ENCODE results near the gene INHA. TPM values are rescaled to one million over a fixed set of nuclear protein-coding genes. Genes with fewer than 3 reads are reported as not detected.

The INHA gene, protein sequence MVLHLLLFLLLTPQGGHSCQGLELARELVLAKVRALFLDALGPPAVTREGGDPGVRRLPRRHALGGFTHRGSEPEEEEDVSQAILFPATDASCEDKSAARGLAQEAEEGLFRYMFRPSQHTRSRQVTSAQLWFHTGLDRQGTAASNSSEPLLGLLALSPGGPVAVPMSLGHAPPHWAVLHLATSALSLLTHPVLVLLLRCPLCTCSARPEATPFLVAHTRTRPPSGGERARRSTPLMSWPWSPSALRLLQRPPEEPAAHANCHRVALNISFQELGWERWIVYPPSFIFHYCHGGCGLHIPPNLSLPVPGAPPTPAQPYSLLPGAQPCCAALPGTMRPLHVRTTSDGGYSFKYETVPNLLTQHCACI
- total RNA-seq (2014; rRNA removed; shearing (Covaris generic)): 0.35 TPM in 1 of 2 replicates, not detected in the other

DNA sequence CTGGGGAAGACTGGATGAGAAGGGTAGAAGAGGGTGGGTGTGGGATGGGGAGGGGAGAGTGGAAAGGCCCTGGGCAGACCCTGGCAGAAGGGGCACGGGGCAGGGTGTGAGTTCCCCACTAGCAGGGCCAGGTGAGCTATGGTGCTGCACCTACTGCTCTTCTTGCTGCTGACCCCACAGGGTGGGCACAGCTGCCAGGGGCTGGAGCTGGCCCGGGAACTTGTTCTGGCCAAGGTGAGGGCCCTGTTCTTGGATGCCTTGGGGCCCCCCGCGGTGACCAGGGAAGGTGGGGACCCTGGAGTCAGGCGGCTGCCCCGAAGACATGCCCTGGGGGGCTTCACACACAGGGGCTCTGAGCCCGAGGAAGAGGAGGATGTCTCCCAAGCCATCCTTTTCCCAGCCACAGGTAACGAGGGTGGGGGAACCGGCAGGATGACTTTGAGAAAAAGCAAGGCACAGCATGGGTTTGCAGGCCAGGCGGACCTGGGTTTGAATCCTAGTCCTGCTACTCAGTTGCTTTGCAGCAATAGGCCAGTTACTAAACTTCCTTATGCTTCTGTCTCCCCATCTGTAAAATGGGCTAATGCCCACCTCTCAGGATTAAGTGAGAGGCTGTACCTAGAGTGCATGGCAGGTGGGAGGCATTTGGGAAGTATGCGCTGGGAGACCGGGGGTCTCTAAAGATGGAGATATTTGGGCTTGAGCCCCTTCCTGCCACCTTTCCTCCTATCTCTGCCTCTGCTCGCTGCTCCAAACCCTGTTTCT lies at the start of gene INHA:
Gene INHA, plus strand, starts transcription at position 74 of the 765 bp plus-strand sequence. Its CDS starts 65 bp downstream, at position 139.
- DNase-seq (ENCODE audit: low spot score): no peak

- no peak for DNase-seq (ENCODE audit: low spot score)
Observed at GRCh38 chr2:219523031-219523671, 49.0 kb upstream of the INHA start.

- DNase-seq (ENCODE audit: low spot score): no peak
Observed at GRCh38 chr2:219524817-219525216, 47.3 kb upstream of the INHA start.

- no peak for DNase-seq (ENCODE audit: low spot score)
Observed at GRCh38 chr2:219525533-219526232, 46.4 kb upstream of the INHA start.

DNA sequence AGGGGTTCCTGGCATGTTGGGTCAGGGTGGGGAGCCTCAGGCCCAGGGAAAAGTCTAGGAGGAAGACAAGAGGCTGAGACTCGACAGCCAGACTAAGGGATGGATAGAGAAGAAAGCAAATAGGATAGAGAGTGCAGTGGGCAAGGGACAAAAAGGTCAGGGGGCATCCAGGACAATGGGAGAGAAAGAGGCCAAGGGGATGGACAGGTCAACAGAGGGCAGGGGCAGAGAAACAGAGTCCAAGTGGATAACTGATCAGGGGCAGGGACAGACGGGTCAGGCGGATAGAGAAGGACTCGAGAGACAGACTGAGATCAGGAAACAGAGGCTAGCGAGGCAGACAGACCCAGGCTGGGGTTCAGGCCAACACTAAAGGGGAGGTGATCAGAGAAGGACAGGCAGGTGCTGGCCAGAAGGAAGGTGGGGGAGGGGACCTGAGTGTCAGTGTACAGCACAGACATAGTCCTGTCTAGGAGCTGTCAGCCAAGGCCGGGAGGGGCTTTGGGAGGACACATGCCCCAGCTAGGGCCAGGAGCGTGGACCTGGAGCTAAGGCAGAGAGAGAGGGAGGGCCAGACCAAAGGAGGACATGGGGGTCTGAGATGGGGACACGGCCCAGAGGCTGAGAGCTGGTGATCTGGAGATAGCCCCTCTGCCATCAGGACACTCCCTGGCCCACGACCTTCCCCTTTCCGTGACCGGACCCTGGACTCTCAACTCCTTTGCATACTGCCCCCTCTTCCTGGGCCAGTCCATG lies 45.6 kb upstream of the INHA start:
- DNase-seq (ENCODE audit: low spot score): no peak

DNA sequence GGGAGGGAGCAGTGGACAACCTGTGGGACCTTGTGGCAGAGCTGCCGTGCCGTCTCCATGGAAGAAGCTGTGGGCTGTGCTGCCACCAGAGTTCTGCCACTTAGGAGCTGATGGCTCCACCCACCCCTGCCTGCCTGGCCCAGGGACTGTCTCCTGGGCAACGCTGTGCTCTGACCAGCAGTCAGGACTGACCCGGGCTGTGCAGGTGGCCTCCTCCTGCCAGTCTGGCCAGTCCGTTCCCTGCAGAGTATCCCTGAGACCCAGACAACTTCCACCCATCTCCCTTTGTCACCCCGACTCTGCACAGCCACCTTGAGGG lies 45.1 kb upstream of the INHA start:
- DNase-seq (ENCODE audit: low spot score): no peak

DNA sequence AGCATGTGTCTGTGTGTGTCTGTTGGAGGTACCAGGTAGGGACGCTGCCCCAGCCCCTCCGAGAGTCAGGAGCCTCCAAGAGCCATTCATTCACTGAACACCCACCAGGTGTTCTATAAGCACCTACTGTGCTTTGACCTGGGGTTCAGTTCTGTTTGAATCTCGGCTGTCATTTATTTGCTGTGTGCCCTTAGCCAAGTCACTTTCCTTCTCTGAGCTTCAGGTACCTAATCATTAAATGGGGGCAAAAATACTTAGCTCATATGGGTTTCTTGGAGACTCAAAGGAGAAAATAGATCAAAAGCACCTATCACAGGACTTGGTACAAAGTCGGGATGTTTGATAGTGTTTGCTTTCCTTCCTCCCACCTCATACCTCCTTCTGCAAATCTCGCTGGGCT lies 44.6 kb upstream of the INHA start:
- no peak for DNase-seq (ENCODE audit: low spot score)

DNA sequence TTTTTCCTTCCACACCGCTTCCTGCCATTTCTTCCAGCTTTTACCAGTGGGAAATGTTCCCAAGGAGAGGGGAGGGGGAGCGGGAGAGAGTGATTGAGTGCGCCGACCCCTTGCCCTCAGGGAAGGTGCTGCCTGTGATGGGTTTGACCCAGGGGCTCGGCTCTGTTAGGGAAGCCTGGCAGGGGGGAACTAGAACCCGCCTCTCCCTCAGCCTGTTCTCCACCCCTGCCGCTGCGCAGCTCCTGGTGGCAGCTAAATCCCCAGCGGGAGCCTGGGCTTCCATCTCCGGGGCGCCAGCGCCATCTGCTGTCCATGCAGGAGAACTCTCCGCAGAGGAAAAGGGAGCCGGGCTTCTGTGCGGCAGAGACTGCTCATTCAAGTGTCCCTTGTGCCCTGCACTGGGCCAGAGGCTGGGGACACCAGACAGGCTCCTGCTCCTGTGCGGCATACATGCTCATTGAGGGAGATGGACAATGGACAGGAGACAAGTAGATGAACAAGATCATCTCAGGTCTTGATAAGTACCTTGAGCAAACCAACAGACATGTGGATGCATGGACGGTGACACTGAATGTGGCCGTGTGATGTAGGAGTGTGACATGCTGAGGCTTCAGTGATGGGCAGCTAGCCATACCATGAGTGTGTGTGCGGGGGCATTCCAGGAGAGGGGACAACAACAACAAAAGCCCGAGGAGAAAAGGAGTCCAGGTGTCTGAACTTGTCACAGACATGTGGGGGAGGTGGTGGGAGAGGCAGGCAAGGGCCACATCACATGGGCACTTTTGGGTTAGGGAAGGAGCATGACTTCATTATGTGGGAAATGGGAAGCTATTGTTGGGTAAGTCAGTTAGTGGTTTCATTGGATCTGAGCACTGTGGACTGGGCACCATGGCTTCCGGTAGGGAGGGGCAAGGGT lies 41.8 kb upstream of the INHA start:
- peak; percentile 72 for DNase-seq (ENCODE audit: low spot score)

DNA sequence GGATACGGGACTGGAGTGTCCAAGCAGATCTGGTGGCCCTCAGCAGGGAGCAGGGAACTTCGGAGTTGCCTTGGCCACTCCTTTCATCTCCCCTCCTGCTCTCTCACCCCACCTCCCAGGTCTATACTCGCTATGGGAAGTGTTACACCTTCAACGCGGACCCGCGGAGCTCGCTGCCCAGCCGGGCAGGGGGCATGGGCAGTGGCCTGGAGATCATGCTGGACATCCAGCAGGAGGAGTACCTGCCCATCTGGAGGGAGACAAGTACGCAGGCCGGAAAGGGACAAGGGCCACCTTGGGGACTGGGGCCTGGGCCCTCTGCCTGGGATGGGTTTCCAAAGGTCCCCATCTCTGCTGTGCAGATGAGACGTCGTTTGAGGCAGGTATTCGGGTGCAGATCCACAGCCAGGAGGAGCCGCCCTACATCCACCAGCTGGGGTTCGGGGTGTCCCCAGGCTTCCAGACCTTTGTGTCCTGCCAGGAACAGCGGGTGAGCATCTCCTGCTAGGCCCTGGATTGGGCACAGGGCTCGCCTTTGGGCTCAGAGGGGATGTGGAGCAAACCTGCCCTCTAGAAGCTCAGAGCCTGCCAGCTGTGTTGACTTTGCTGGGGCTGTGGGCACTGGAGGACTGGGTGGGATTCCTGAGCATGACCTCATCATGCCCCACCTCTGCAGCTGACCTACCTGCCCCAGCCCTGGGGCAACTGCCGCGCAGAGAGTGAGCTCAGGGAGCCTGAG lies 40.3 kb upstream of the INHA start:
- no peak for DNase-seq (ENCODE audit: low spot score)

GRCh38 chr2:219532378-219532649 lies 39.8 kb upstream of the INHA start:
- no peak for DNase-seq (ENCODE audit: low spot score)

DNA sequence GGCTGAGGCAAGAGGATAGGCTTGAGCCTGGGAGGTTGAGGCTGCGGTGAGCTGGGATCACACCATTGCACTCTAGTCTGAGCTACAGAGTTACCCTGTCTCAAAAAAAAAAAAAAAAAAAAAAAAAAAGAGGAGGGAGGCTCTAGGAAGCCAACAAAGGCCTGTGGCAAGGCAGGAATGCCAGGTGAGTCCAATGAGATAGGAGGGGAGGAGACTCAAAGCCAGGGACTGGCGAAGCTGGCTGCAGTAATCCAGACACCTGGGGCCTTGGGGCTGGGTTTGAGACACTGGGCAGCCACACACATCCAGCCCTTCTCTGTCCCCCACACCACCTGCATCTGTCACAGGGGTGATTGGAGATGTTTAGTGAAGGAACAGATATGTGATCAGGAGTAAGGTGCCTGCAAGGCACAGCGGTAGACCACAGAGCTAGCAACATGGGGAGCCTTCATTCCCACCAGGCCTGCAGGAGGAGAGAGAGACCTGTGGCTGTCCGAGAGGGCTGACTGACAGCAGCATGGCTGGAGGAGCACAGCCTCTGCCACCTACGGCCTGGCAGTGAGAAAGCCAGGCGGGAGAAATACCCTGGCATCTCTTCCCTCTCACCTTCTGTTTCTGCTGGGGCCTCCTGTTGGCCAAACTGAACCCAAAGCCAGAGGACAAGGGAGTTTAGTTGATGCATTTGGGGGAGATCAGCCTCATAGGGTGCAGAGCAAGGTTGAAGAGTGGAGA lies 38.0 kb upstream of the INHA start:
- no peak for DNase-seq (ENCODE audit: low spot score)

DNA sequence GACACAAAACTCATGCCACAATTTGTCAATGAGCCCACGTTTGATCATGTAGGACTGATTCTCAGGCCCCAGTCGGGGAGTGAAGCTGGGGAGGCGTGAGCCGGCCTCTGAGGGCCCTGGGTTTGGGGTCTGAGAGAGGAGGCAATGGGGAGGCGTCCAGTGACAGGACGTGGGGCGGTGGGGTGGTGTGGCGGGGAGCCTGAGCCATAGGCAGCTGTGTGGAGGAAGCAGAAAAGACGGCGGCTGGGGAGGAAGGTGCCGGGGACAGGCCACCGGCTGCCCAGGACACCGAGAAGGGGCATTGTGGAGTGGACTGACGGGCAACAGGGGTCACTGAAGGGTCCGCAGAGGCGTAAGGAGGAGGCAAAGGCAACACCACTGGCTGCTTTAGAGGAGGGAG lies 35.7 kb upstream of the INHA start:
- no peak for DNase-seq (ENCODE audit: low spot score)

- DNase-seq (ENCODE audit: low spot score): no peak
Observed at GRCh38 chr2:219536967-219537366, 35.1 kb upstream of the INHA start.

- DNase-seq (ENCODE audit: low spot score): no peak
Observed at GRCh38 chr2:219537657-219538488, 34.2 kb upstream of the INHA start.

DNA sequence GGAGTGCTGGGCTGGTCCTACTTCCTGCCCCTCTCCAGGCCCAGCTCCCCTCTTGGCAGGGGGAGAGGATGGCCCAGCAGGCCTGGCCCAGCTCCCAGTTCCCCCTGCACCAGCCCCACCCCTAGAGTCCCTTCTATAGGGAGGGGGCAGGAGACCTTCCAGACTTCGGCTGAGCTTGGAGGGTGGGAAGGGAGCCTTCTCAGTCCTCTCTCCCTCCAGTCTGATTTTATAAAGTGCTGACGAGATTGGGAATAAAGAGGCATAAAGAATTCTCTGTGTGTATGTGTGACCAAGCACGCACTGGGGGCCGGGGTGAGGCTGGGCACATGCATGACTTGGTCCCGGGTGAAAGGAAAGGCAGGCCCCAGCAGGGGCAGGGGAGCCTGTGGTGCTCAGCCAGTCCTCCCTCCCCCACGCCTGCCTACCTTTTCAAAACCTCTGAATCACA lies 33.6 kb upstream of the INHA start:
- no peak for DNase-seq (ENCODE audit: low spot score)

- no peak for DNase-seq (ENCODE audit: low spot score)
Observed at GRCh38 chr2:219538956-219539788, 32.9 kb upstream of the INHA start.

Measured in H4 (cell line).